Measurements from ENCODE around the gene IQCE. TPM values are rescaled to one million over a fixed set of nuclear protein-coding genes. Genes with fewer than 3 reads are reported as not detected.

Gene IQCE
- total and polyA plus RNA-seq, 10 of the 15 experiments (the other 5 are each of a cell fraction or from before 2014, with no cell fraction given) = 0.37 to 8.1 (median 3.7) TPM

DNA sequence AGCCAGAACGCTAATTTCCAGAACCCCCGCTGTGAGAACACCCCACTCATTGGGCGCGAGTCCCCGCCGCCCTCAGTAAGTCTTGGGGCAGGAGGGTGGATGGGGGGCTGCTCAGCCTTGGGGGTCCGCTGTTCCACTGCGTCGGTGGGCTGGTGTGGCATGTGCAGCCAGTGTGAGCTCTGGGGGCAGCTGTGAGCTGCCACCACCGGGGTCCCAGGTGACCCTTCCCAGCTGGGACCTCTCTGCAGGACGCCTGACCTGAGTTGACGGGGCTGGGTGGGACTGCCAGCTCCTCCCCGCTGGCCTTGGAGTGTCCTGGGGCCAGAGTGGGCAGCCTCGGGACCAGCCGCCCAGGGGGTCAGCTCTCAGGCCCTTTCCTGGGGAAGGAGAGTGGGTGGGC is 100.2 kb downstream of the IQCE start (continued):
- TF ChIP-seq, protein P1, sequence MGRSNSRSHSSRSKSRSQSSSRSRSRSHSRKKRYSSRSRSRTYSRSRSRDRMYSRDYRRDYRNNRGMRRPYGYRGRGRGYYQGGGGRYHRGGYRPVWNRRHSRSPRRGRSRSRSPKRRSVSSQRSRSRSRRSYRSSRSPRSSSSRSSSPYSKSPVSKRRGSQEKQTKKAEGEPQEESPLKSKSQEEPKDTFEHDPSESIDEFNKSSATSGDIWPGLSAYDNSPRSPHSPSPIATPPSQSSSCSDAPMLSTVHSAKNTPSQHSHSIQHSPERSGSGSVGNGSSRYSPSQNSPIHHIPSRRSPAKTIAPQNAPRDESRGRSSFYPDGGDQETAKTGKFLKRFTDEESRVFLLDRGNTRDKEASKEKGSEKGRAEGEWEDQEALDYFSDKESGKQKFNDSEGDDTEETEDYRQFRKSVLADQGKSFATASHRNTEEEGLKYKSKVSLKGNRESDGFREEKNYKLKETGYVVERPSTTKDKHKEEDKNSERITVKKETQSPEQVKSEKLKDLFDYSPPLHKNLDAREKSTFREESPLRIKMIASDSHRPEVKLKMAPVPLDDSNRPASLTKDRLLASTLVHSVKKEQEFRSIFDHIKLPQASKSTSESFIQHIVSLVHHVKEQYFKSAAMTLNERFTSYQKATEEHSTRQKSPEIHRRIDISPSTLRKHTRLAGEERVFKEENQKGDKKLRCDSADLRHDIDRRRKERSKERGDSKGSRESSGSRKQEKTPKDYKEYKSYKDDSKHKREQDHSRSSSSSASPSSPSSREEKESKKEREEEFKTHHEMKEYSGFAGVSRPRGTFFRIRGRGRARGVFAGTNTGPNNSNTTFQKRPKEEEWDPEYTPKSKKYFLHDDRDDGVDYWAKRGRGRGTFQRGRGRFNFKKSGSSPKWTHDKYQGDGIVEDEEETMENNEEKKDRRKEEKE (IDR thresholded peaks at IDR 0.05) = no peak
- TF ChIP-seq, protein P2, sequence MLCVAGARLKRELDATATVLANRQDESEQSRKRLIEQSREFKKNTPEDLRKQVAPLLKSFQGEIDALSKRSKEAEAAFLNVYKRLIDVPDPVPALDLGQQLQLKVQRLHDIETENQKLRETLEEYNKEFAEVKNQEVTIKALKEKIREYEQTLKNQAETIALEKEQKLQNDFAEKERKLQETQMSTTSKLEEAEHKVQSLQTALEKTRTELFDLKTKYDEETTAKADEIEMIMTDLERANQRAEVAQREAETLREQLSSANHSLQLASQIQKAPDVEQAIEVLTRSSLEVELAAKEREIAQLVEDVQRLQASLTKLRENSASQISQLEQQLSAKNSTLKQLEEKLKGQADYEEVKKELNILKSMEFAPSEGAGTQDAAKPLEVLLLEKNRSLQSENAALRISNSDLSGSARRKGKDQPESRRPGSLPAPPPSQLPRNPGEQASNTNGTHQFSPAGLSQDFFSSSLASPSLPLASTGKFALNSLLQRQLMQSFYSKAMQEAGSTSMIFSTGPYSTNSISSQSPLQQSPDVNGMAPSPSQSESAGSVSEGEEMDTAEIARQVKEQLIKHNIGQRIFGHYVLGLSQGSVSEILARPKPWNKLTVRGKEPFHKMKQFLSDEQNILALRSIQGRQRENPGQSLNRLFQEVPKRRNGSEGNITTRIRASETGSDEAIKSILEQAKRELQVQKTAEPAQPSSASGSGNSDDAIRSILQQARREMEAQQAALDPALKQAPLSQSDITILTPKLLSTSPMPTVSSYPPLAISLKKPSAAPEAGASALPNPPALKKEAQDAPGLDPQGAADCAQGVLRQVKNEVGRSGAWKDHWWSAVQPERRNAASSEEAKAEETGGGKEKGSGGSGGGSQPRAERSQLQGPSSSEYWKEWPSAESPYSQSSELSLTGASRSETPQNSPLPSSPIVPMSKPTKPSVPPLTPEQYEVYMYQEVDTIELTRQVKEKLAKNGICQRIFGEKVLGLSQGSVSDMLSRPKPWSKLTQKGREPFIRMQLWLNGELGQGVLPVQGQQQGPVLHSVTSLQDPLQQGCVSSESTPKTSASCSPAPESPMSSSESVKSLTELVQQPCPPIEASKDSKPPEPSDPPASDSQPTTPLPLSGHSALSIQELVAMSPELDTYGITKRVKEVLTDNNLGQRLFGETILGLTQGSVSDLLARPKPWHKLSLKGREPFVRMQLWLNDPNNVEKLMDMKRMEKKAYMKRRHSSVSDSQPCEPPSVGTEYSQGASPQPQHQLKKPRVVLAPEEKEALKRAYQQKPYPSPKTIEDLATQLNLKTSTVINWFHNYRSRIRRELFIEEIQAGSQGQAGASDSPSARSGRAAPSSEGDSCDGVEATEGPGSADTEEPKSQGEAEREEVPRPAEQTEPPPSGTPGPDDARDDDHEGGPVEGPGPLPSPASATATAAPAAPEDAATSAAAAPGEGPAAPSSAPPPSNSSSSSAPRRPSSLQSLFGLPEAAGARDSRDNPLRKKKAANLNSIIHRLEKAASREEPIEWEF (IDR thresholded peaks at IDR 0.05; ENCODE audit: insufficient replicate concordance, low read depth, low read length) = no peak
